Peyer's patch (tissue), 4 donors: Measurements from ENCODE around the gene RASD1. TPM values are rescaled to one million over a fixed set of nuclear protein-coding genes. Genes with fewer than 3 reads are reported as not detected.

Source experiments
- DNase-seq, 3 donors: peaks; one replicate each; pipeline ENCODE4 v3.0.0-alpha.2; 2017 to 2019
- H3K27ac ChIP-seq, 4 donors: fragments of 200-600 bp; sonication (generic); one replicate each; pipeline ENCODE4 v1.5.1; 2016 to 2019
- H3K27me3 ChIP-seq, 2 donors: fragments of 200-600 bp; sonication (generic); one replicate each; pipeline ENCODE4 v1.5.1; 2019
- H3K36me3 ChIP-seq, 3 donors: fragments of 200-600 bp; sonication (generic); one replicate each; pipeline ENCODE4 v1.5.1; 2016 to 2019
- H3K4me1 ChIP-seq, 4 donors: fragments of 200-600 bp; sonication (generic); one replicate each; pipeline ENCODE4 v1.5.1; 2016 to 2019
- H3K4me3 ChIP-seq, 4 donors: fragments of 200-600 bp; sonication (generic); 1 replicate in 3 of 4; 2 replicates in 1 of 4; pipeline ENCODE4 v1.5.1; 2016 to 2019; ENCODE audit warnings: mild to moderate bottlenecking in 1 of 4
- H3K9me3 ChIP-seq, 4 donors: fragments of 200-600 bp; sonication (generic); one replicate each; pipeline ENCODE4 v1.5.1; 2016 to 2019; ENCODE audit warnings: mild to moderate bottlenecking in 1 of 4
- POLR2A ChIP-seq, 2 donors: fragments of 450-650 bp; IDR thresholded peaks; one replicate each; pipeline ENCODE4 v1.5.1; 2017; ENCODE audit warnings: antibody characterized with exemption in 2 of 2, mild to moderate bottlenecking in 2 of 2, moderate library complexity in 2 of 2
- total RNA-seq, 4 donors: library from RNA; depleted of rRNA; stranded (reverse); fragments of >200 nt; gene quantifications; one replicate each; pipeline ENCODE4 v1.1.0, GENCODE V29; 2016
- TF ChIP-seq, protein P1 (sequence below), 6 experiments: fragments of 450-650 bp in 4 of 6; fragments of 200-600 bp in 2 of 6; sonication (generic) in 1 of 6; IDR thresholded peaks; one replicate each; pipeline ENCODE4 v1.5.1; 2017 to 2019; ENCODE audit warnings: antibody characterized with exemption in 6 of 6, mild to moderate bottlenecking in 3 of 6, moderate library complexity in 1 of 6

RASD1 gene
- total RNA-seq, 4 donors from 2014 or later: 15.0 to 32.2 (median 25.1) TPM

DNA sequence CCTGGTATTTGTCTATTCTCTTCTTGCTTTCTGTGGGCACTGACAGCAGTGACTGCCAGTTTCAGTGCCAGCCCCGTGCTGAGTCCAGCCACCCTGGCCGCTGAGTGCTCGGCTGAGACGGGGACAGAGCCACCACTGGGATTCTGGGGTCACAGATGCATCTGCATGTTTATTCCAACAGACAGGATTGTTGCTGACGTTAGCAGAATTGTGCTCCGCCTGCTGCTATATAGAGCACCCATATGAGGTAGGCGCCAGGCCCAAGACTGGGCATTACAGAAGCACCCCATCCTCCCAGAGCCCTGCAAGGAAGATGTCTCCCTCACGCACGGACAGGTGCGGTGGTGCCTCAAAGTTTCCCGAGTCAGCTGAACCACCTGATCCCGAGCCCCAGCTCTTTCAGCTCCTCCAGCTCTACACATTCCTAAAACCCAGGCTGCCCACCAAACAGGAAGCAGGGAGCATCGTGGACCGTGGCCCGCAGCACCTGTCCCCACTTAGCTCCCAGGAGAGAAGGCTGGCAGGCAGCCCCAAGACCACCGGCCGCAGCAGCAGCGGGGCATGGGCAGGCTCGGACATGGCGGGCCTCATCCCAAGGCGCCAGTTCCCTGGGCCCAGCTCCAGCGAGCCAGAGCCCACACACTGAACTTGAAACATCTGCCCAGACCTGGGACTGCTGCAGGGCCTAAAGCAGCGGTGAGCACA, 44.9 kb upstream of the RASD1 start:
- TF ChIP-seq POLR2A (IDR thresholded peaks at IDR 0.05): no peak
- TF ChIP-seq, protein P1, sequence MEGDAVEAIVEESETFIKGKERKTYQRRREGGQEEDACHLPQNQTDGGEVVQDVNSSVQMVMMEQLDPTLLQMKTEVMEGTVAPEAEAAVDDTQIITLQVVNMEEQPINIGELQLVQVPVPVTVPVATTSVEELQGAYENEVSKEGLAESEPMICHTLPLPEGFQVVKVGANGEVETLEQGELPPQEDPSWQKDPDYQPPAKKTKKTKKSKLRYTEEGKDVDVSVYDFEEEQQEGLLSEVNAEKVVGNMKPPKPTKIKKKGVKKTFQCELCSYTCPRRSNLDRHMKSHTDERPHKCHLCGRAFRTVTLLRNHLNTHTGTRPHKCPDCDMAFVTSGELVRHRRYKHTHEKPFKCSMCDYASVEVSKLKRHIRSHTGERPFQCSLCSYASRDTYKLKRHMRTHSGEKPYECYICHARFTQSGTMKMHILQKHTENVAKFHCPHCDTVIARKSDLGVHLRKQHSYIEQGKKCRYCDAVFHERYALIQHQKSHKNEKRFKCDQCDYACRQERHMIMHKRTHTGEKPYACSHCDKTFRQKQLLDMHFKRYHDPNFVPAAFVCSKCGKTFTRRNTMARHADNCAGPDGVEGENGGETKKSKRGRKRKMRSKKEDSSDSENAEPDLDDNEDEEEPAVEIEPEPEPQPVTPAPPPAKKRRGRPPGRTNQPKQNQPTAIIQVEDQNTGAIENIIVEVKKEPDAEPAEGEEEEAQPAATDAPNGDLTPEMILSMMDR (IDR thresholded peaks at IDR 0.05): no peak
- H3K36me3 ChIP-seq: no peaks in the 10 kb centered on the region
- no peak overlapping the region for H3K4me3 ChIP-seq
- no peaks in the 10 kb centered on the region for H3K9me3 ChIP-seq
- H3K4me1 ChIP-seq: peaks cover 0 to 9% (median 0%) of the 10 kb centered on the region in 4 donors
- H3K27me3 ChIP-seq: no peaks in the 10 kb centered on the region
- no peak for DNase-seq
- no peak overlapping the region for H3K27ac ChIP-seq

DNA sequence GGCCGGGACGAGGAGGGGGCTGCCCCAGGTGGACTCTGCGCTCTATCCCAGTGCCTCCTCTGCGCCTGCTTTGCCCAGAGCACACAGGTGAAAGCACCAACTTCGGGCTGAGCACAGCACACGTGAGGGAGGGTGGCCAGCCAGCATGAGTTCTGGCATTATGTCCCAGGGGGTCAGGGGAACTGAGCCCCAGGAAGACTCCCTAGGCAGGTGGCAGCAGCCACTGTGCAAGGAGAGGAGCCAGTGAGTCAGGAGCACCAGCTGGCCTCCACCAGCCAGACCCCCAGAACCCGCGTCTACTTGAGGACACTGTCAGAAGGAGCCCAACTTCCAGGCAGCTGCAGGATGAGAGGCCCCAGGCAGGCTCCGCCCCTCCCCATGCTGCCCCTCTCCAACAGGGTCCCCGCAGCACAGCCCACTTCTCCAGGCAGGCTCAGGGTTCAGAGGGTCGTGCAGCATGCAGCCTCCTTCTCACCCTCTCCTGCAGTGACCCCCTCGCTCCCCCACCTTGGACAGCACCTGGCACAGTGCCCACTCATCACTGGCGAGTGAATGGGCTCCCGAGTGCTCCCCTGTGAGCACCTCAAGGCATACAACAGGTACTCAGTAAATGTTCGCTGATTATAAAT, 44.2 kb upstream of the RASD1 start:
- no peak for TF ChIP-seq POLR2A (IDR thresholded peaks at IDR 0.05)
- TF ChIP-seq, protein P1 (IDR thresholded peaks at IDR 0.05): no peak
- DNase-seq: no peak
- Histone ChIP-seq H3K27me3 (no peaks in the 10 kb centered on the region), H3K4me1 (peaks cover 0 to 9% (median 0%) of the 10 kb centered on the region in 4 donors), H3K4me3 (no peak overlapping the region), H3K27ac (peak overlapping the region in 1 of 4 donors; percentile 41), H3K36me3 (no peaks in the 10 kb centered on the region), H3K9me3 (no peaks in the 10 kb centered on the region)

DNA sequence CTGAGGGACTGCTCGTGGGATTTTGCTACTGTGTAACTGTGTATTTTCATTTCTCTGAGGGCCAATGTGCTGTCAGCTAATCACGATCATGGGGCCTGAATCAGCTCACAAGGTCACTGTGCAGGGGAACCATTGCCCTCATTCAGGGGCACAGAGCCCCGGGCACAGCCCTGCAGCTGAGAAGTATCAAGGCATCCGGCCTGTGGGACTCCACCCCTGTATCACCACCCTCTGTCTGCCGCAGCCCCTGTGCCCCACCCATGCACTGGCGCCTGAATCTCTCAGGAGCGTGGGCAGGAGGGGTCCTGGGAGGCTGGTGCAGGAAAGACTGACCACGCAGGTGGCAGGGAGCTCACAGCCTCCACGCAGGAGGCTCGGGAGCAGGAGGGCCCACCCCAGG, 43.4 kb upstream of the RASD1 start:
- H3K27ac ChIP-seq: peak overlapping the region in 1 of 4 donors; percentile 41
- no peak for TF ChIP-seq POLR2A (IDR thresholded peaks at IDR 0.05)
- TF ChIP-seq, protein P1 (IDR thresholded peaks at IDR 0.05): no peak

DNA sequence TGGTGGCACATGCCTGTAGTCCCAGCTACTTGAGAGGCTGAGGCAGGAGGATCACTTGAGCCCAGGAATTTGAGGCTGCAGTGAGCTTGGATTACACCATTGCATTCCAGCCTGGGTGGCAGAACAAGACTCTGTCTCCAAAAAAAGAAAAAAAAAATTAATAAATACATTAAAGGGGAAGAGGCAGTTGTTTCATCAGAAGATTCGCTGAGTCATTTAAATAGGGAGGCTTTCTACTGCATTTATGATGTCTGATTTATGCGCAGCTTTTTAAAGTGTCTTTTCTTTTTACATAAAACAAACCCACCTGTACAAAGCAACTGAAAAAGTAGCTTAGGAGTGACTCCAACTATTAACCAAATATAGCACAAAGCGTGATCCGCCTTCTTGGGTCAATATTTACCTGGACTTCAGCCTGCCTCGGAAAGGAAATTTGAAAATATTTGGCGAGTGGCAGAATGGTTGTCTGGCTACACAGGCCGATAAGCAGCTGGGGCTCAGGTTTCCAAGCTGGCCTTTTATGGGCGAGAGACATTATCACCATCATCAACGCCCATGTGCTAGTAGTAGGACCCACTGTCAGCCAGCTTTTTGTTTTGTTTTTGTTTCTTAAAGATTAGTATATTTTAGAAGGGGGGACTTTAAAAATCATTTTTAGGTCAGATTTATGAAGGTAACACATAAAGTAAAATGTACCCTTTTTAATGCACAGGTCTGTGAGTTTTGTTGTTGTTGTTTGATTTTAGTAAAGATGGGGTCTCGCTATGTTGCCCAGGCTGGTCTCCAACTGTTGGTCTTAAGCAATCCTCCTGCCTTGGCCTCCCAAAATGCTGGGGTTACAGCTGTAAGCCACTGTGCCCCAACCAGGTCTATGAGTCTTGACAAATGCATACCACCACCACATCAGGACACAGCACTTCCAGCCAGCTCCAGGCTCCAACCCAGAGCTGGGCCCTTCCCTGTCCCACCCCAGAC, 42.5 kb upstream of the RASD1 start:
- DNase-seq: peak in 1 of 3 donors; percentile 67
- TF ChIP-seq, protein P1 (IDR thresholded peaks at IDR 0.05): no peak
- TF ChIP-seq POLR2A (IDR thresholded peaks at IDR 0.05): no peak
- Histone ChIP-seq H3K4me3 (no peak overlapping the region), H3K36me3 (no peaks in the 10 kb centered on the region), H3K4me1 (peaks cover 0 to 9% (median 0%) of the 10 kb centered on the region in 4 donors), H3K27me3 (no peaks in the 10 kb centered on the region), H3K9me3 (no peaks in the 10 kb centered on the region), H3K27ac (peak overlapping the region in 2 of 4 donors; percentile 40 to 41)

More for the DNA sequence above, 43.4 kb upstream of the RASD1 start:
- Histone ChIP-seq H3K9me3 (no peaks in the 10 kb centered on the region), H3K27me3 (no peaks in the 10 kb centered on the region), H3K4me1 (peaks cover 0 to 9% (median 0%) of the 10 kb centered on the region in 4 donors), H3K36me3 (no peaks in the 10 kb centered on the region), H3K4me3 (no peak overlapping the region)
- DNase-seq: no peak

DNA sequence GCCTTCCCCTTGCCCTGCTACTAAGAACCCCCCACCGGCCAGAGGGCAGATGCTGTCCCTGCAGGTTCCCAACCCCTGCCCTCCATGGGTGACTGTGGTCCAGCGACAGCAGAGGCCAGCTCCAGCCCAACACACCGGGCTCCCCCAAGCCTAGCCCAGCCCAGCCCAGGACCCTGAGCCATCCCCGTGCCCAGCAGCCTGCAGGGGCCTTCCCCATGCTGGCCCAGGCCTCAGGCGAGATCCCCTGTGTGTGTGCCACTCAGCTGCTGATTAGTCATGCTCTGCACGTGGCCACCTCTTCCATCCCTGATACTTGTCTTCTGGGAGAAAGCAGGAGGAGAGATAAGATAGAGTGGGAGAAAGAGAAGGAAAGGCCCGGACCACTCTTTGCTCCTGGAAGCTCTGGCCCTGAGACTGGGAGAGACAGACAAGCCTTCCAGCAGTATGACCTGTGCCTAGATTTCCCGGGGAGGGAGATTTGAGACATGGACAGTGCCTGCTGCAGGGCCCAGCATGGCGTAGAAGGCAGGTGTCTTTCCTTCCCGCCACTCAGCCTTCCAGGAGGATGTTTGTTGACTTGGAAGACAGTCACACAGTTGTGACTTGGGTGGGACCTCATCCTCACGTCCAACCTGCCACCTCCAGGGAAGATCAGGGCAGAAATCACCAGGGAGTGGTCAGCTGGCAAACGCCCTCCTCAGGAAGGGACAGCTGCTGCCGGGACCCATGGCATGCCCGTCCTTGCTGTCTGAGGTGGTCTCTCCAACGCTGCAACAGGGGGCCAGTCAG, 41.3 kb upstream of the RASD1 start:
- Histone ChIP-seq H3K36me3 (no peaks in the 10 kb centered on the region), H3K27ac (peak overlapping the region in 3 of 4 donors; percentile 22 to 72 (median 40)), H3K27me3 (no peaks in the 10 kb centered on the region), H3K4me1 (peaks cover 0 to 9% (median 0%) of the 10 kb centered on the region in 4 donors), H3K4me3 (no peak overlapping the region), H3K9me3 (no peaks in the 10 kb centered on the region)
- no peak for DNase-seq
- TF ChIP-seq, protein P1 (IDR thresholded peaks at IDR 0.05): no peak
- no peak for TF ChIP-seq POLR2A (IDR thresholded peaks at IDR 0.05)
